ENCODE results near the gene SFXN3. TPM values are rescaled to one million over a fixed set of nuclear protein-coding genes. Genes with fewer than 3 reads are reported as not detected.

Gene SFXN3
- total and polyA plus RNA-seq, 2 of the 8 experiments (the other 6 are each of a cell fraction or from before 2014, with no cell fraction given): 2.6 to 2.8 TPM

- Histone ChIP-seq H4K91ac (replicated peaks; ENCODE audit: insufficient read length, low read length) (no peak overlapping the region), H3K4me1 (replicated peaks in 1 of 4; ENCODE audit: control insufficient read depth in 3 of 4, insufficient read depth in 4 of 4, low read length in 3 of 4) (peaks cover 0 to 15% (median 5%) of the 10 kb centered on the region in 4 experiments; a peak in 6 of 7 replicates), H3K79me2 (ENCODE audit: control insufficient read depth in 1 of 2, insufficient read depth in 2 of 2, low read length in 2 of 2) (no peaks in the 10 kb centered on the region), H3K23me2 (ENCODE audit: low read depth, low read length) (peaks cover 13% of the 10 kb centered on the region; the same call in 1 of the 2 replicates), H4K5ac (ENCODE audit: insufficient read length, low read depth, low read length) (no peak overlapping the region), H3K23ac (ENCODE audit: insufficient read length) (no peak overlapping the region), H2BK120ac (replicated peaks; ENCODE audit: low read depth, low read length) (no peak overlapping the region), H3K56ac (replicated peaks; ENCODE audit: insufficient read length, low read depth, low read length) (no peak overlapping the region), H3K4me2 (ENCODE audit: insufficient read depth in 1 of 2, low read depth in 2 of 2, low read length in 2 of 2) (no peak overlapping the region), H3K4ac (replicated peaks; ENCODE audit: insufficient read length, low read depth, low read length) (no peak overlapping the region), H3K79me1 (ENCODE audit: low read depth, low read length) (no peaks in the 10 kb centered on the region), H3K36me3 (ENCODE audit: control insufficient read depth in 2 of 4, insufficient read depth in 4 of 4, low read length in 3 of 4) (no peaks in the 10 kb centered on the region), H4K8ac (ENCODE audit: extremely low read depth, insufficient read depth, low read length) (no peak overlapping the region), H3K18ac (ENCODE audit: extremely low read depth, low read length) (no peak overlapping the region), H2AK5ac (ENCODE audit: low read depth, low read length) (no peak overlapping the region; the same call in 1 of the 2 replicates), H2BK12ac (ENCODE audit: low read depth, low read length) (no peak overlapping the region), H4K20me1 (replicated peaks in 1 of 2; ENCODE audit: control insufficient read depth in 1 of 2, insufficient read depth in 2 of 2, low read length in 2 of 2) (peaks cover 0 to 1% of the 10 kb centered on the region in 2 experiments), H3K27me3 (replicated peaks in 1 of 4; ENCODE audit: control insufficient read depth in 3 of 4, extremely low read depth in 1 of 4, insufficient read depth in 3 of 4, low read length in 3 of 4) (peaks cover 11 to 55% (median 45%) of the 10 kb centered on the region in 4 experiments), H2BK5ac (ENCODE audit: low read depth, low read length) (no peak overlapping the region), H3K14ac (ENCODE audit: insufficient read length) (no peak overlapping the region), H3K27ac (ENCODE audit: low read depth, low read length) (no peak overlapping the region), H3K9ac (replicated peaks in 1 of 4; ENCODE audit: extremely low read depth in 1 of 4, low read depth in 3 of 4, low read length in 3 of 4) (no peak overlapping the region), H2BK15ac (ENCODE audit: low read length) (no peak overlapping the region), H2BK20ac (ENCODE audit: low read length) (no peak overlapping the region), H2AFZ (ENCODE audit: low read length) (no peak overlapping the region), H3K9me3 (ENCODE audit: insufficient read depth in 2 of 2, low read depth in 1 of 2, low read length in 1 of 2) (no peaks in the 10 kb centered on the region), H3K4me3 (ENCODE audit: extremely low read depth in 1 of 4, insufficient read depth in 2 of 4, low read depth in 3 of 4, low read length in 4 of 4) (no peak overlapping the region)
- ChIA-PET CTCF (ENCODE audit: partially characterized antibody) (interaction anchor here (0.9 to 59.5 kb wide), 7 partner anchors 3 to 182 kb away, joined by 3 to 2176 read pairs (median 9); partner anchors contain the start of genes KAZALD1, PDZD7 and SFXN3), POLR2A (ENCODE audit: partially characterized antibody) (interaction anchor here (0.6 to 1.5 kb wide), 2 partner anchors 21 to 823 kb away, joined by 4 read pairs; no protein-coding TSS in a partner anchor)
- WGBS, 2 experiments (ENCODE audit: extremely low coverage in 1 of 2, insufficient coverage in 1 of 2, insufficient read length in 1 of 2, insufficient replicate concordance in 2 of 2, low coverage in 1 of 2, low lambda C conversion rate in 2 of 2, missing lambda C conversion rate in 1 of 2): 72% methylated on average over 6 of the region's 6 CpGs; no CpG with 5 or more reads in 1 of the 2 experiments
- no peak for DNase-seq (ENCODE audit: low read depth in 1 of 2, low spot score in 2 of 2)
- no peak for FAIRE-seq
- no peak for TF ChIP-seq SP2 (IDR thresholded peaks at IDR 0.05; ENCODE audit: low read length)
- TF ChIP-seq EZH2 (IDR thresholded peaks at IDR 0.05; ENCODE audit: low read depth, low read length, severe bottlenecking): no peak
- no peak for TF ChIP-seq NANOG (IDR thresholded peaks at IDR 0.05; ENCODE audit: insufficient read depth, low read depth, low read length, poor library complexity, severe bottlenecking)
- TF ChIP-seq RXRA (IDR thresholded peaks at IDR 0.05; ENCODE audit: insufficient read depth, low read depth, low read length): no peak
- TF ChIP-seq SAP30 (IDR thresholded peaks at IDR 0.05; ENCODE audit: insufficient read depth, insufficient replicate concordance, low read length): no peak
Measured at GRCh38 chr10:101071267-101071884, 40.3 kb downstream of the SFXN3 start.

Measured in H1 (cell line).